Hematopoietic multipotent progenitor cell (in vitro differentiated cells): ENCODE data around the gene ADGRD2. TPM values are rescaled to one million over a fixed set of nuclear protein-coding genes. Genes with fewer than 3 reads are reported as not detected.

Experiments used
- total RNA-seq: library from RNA; depleted of rRNA; stranded (reverse); fragments of >200 nt; gene quantifications from one replicate; pipeline ENCODE4 v1.2.3, GENCODE V29; 2012

The ADGRD2 gene
- total RNA-seq, 1 donor: under 0.01 TPM

Other genes starting within 250 kb of the ADGRD2 start
- gene NEK6, start 192.5 kb upstream of the ADGRD2 start, total RNA-seq: 22.6 TPM
- gene PSMB7, start 35.0 kb upstream of the ADGRD2 start, total RNA-seq: 143 TPM
- gene NR5A1, start 56.9 kb downstream of the ADGRD2 start, total RNA-seq: 0.54 TPM